Activated CD4-positive, alpha-beta T cell treated with anti-CD3 and anti-CD28 coated beads, Interleukin-2, amount 10 ng/mL, durations not matched to agents 7 days and 5 days (primary cell): ENCODE results near the gene TCHP. TPM values are rescaled to one million over a fixed set of nuclear protein-coding genes. Genes with fewer than 3 reads are reported as not detected.

Experiments
- CTCF ChIA-PET: fragments of 350-600 bp; sonication (Branson Sonifier 250); formaldehyde crosslinking; loops from one replicate; lab custom pipeline; 2021; ENCODE audit warnings: antibody characterized with exemption; lab: Charles Lee
- POLR2A ChIA-PET: fragments of 350-600 bp; sonication (Branson Sonifier 250); formaldehyde crosslinking; loops from one replicate; lab custom pipeline; 2021; ENCODE audit warnings: antibody characterized with exemption; lab: Charles Lee
- DNase-seq: peaks from one replicate; pipeline ENCODE4 v3.0.0-alpha.2; 2020
- H3K27ac Mint-ChIP-seq: one replicate; pipeline ENCODE4 v1.8.0; 2021; ENCODE audit warnings: mild to moderate bottlenecking, moderate library complexity, mixed read lengths
- H3K27me3 Mint-ChIP-seq: one replicate; pipeline ENCODE4 v1.8.0; 2021; ENCODE audit warnings: mixed read lengths
- H3K36me3 Mint-ChIP-seq: one replicate; pipeline ENCODE4 v1.8.0; 2021; ENCODE audit warnings: low read depth, mixed read lengths
- H3K4me1 Mint-ChIP-seq: one replicate; pipeline ENCODE4 v1.8.0; 2021; ENCODE audit warnings: mixed read lengths
- H3K4me3 Mint-ChIP-seq: one replicate; pipeline ENCODE4 v1.8.0; 2021; ENCODE audit warnings: mild to moderate bottlenecking, moderate library complexity, mixed read lengths
- H3K9me3 Mint-ChIP-seq: one replicate; pipeline ENCODE4 v1.8.0; 2021; ENCODE audit warnings: mixed read lengths
- total RNA-seq, 2 experiments: library from RNA; stranded (reverse); gene quantifications; one replicate each; pipeline ENCODE4 v1.2.3, GENCODE V29; 2021

Gene TCHP
- total RNA-seq, 2 experiments from 2014 or later, result 27.9 to 36.0 TPM

DNA sequence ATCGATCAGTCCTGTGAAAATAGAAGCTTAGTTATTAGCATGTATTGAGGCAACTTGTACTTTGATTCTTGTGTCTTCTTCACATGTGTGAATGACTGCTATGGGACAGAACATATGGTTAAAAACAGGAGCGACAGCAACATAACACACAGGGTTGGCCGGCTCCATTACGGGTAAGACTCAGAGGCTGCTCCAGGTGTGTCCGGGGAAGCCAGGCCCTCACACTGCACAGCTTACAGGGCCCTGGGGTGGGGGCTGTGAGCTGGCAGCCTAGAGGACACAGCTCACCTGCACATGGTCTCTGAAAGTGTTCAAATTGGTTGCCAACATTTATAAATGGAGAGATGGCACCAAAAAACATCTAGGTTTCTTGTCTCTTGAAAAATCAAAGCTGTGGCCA lies 31.1 kb downstream of the TCHP start:
- DNase-seq, result no peak
- Mint-ChIP-seq H3K4me1 (no peaks in the 10 kb centered on the region), H3K27me3 (no peaks in the 10 kb centered on the region), H3K27ac (no peak overlapping the region), H3K4me3 (no peak overlapping the region), H3K36me3 (peaks cover 37% of the 10 kb centered on the region), H3K9me3 (no peaks in the 10 kb centered on the region)
- CTCF ChIA-PET, result interaction anchor here (0.6 to 1.6 kb wide), 4 partner anchors 28 to 437 kb away, joined by 4 to 5 read pairs (median 4); no protein-coding TSS in a partner anchor
- POLR2A ChIA-PET, result no interaction called here

DNA sequence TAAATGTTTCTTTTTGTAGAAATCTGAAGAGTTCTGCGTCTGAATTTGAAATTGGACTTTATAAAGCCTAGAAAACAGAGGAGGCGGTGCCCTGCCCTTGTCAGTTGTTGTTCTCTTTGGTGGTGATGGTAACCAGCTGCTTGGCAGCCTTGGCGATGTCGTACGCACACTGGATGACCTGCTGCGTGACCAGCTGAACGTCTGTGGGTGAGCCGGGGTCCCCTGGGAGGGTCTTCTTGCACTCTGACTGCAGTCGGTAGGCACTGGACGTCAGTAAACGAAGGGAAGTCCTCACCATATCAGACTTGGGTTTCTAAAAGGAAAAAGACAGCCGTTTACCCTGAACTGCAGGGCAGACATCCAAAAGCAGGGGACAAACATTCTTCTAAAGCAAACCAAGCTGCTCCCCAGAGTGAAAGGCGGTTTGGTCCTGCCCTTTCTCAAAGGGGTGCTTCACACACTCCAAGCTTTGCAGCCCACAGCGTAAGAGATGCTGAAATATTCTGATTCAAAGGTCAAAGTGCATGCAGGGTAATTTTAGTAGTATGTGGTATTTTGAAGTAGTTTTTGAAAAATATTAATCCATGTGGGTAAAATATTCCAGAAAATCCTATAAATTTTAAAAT lies 32.9 kb downstream of the TCHP start:
- Mint-ChIP-seq H3K36me3 (peaks cover 41% of the 10 kb centered on the region), H3K27ac (no peak overlapping the region), H3K4me1 (no peaks in the 10 kb centered on the region), H3K4me3 (no peak overlapping the region), H3K27me3 (no peaks in the 10 kb centered on the region), H3K9me3 (no peaks in the 10 kb centered on the region)
- POLR2A ChIA-PET, result no interaction called here
- no peak for DNase-seq
- CTCF ChIA-PET, result no interaction called here

DNA sequence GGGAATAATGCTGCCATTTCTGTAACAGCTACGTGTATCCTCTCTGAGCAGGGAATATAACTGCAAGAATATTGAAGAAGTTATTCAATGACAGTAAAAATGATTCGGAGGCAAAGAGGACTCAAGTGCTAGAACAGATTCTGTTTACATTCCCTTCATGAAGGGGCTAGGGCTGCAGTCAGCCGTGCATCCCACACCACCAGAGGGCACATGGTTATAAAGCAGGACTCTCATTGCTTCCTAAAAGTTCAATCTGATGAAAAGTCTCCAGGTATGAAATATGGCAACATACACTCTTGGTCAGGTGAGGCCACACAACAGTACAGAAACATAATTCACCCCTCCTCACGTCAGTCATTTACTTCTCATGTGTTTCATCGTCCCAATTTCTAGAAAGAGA lies 34.0 kb downstream of the TCHP start:
- H3K27ac Mint-ChIP-seq, result no peak overlapping the region
- H3K4me3 Mint-ChIP-seq, result no peak overlapping the region
- no peaks in the 10 kb centered on the region for H3K27me3 Mint-ChIP-seq
- no peak for DNase-seq
- no peaks in the 10 kb centered on the region for H3K9me3 Mint-ChIP-seq
- ChIA-PET CTCF (no interaction called here), POLR2A (no interaction called here)
- H3K36me3 Mint-ChIP-seq, result peaks cover 48% of the 10 kb centered on the region
- no peaks in the 10 kb centered on the region for H3K4me1 Mint-ChIP-seq

DNA sequence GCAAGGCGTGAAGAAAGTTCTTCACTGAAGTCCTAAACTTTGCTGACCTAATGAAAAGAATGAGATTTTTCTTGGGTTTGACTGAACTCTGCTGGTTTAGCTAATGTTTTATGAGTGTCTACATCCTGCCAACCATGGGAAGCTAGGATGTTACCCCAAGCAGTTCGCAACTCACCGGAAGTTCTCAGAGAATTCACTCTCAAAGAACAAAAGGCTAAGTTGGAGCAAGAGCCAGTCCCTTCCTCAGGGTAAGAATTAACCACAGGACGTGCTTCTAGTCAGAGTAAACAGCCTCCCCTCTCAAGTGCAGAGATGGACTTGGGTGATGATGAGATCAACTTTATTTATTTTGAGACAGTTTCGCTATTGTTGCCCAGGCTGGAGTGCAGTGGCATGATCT lies 37.3 kb downstream of the TCHP start:
- H3K36me3 Mint-ChIP-seq, result peaks cover 44% of the 10 kb centered on the region
- H3K27ac Mint-ChIP-seq, result no peak overlapping the region
- no peaks in the 10 kb centered on the region for H3K9me3 Mint-ChIP-seq
- no peaks in the 10 kb centered on the region for H3K4me1 Mint-ChIP-seq
- ChIA-PET POLR2A (no interaction called here), CTCF (interaction anchor here (1.9 kb wide), 1 partner anchor 10 kb away, joined by 8 read pairs; no protein-coding TSS in a partner anchor)
- no peak for DNase-seq
- no peak overlapping the region for H3K4me3 Mint-ChIP-seq
- no peaks in the 10 kb centered on the region for H3K27me3 Mint-ChIP-seq

DNA sequence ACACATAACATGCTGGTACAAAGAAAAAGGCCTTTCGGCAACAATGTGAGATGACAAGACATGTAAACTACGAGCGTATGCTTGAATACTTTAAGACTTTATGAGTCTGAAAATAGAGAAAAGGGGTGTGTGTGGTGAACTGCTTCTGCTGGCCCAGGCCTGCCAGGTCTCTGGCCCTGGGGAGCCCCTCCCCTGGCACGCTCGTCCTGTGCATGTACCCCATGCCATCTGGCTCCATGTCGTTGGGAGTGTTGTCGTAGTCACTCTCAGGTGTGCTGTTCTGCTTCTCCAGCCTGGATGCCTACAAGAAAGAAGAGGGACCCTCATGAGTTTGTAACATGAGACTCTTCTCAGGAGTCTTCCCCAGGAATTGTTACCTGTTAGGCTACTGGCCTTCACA lies 38.9 kb downstream of the TCHP start:
- Mint-ChIP-seq H3K27me3 (no peaks in the 10 kb centered on the region), H3K4me3 (no peak overlapping the region), H3K27ac (no peak overlapping the region), H3K36me3 (peaks cover 38% of the 10 kb centered on the region), H3K4me1 (no peaks in the 10 kb centered on the region), H3K9me3 (no peaks in the 10 kb centered on the region)
- CTCF ChIA-PET, result no interaction called here
- POLR2A ChIA-PET, result no interaction called here
- DNase-seq, result no peak

DNA sequence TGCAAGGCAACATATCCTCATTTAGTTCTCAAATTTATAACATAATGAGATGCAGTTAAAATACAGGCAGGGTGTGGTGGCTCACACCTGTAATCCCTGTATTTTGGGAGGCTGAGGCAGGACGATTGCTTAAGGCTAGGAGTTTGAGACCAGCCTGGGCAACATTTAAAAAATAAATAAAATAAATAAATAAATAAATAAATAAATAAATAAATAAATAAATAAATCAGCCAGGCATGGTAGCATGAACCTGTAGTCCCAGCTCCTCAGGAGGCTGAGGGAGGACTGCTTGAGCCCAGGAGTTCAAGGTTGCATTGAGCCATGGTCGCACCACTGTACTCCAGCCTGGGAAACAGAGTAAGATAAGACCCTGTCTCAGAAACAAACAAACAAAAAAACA lies 39.4 kb downstream of the TCHP start:
- no peaks in the 10 kb centered on the region for H3K9me3 Mint-ChIP-seq
- POLR2A ChIA-PET, result no interaction called here
- H3K36me3 Mint-ChIP-seq, result peaks cover 34% of the 10 kb centered on the region
- DNase-seq, result no peak
- CTCF ChIA-PET, result no interaction called here
- no peak overlapping the region for H3K4me3 Mint-ChIP-seq
- no peaks in the 10 kb centered on the region for H3K27me3 Mint-ChIP-seq
- H3K27ac Mint-ChIP-seq, result no peak overlapping the region
- no peaks in the 10 kb centered on the region for H3K4me1 Mint-ChIP-seq

DNA sequence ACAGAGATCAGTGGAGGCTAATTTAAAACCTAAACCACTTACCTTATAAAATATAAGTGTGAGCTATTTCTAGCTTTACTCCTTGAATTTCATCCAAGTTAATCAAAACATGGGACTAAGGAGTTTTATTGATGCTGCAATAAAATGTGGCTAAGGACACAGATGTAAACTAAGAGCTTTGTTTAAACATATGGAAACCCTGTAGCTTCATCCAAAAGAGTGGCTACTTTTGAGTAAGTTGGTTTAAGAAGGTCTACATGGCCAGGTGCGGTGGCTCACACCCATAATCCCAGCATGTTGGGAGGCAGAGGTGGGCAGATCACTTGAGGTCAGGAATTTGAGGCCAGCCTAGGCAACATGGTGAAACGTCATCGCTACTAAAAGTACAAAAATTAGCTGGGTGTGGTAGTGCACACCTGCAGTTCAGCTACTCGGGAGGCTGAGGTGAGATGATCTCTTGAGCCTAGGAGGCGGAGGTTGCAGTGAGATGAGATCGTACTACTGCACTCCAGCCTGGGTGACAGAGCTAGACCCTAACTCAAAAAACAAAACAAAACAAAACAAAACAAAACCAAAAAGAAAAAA lies 40.4 kb downstream of the TCHP start:
- no peaks in the 10 kb centered on the region for H3K27me3 Mint-ChIP-seq
- no peaks in the 10 kb centered on the region for H3K9me3 Mint-ChIP-seq
- no peak overlapping the region for H3K27ac Mint-ChIP-seq
- H3K4me1 Mint-ChIP-seq, result no peaks in the 10 kb centered on the region
- H3K36me3 Mint-ChIP-seq, result peaks cover 39% of the 10 kb centered on the region
- no peak overlapping the region for H3K4me3 Mint-ChIP-seq
- no peak for DNase-seq
- POLR2A ChIA-PET, result no interaction called here
- CTCF ChIA-PET, result interaction anchor here (1.2 kb wide), 3 partner anchors 13 to 95 kb away, joined by 3 to 6 read pairs (median 3); no protein-coding TSS in a partner anchor

DNA sequence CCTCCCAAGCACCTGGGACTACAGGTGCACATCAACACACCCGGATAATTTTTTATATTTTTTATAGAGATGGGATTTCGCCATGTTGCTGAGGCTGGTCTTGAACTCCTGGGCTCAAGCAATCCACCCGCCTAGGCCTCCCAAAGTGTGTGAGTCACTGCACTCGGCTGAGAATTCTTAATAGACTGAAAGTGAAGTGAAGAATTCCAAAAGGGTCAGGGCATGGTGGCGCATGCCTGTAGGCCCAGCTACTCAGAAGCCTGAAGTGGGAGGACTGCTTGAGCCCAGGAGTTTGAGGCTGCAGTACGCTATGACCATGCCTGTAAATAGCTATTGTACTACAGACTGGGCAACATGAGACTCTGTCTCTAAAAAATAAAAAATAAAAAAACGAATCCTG lies 43.7 kb downstream of the TCHP start:
- Mint-ChIP-seq H3K9me3 (no peaks in the 10 kb centered on the region), H3K27ac (no peak overlapping the region), H3K4me3 (no peak overlapping the region), H3K4me1 (peaks cover 24% of the 10 kb centered on the region), H3K27me3 (no peaks in the 10 kb centered on the region), H3K36me3 (peaks cover 42% of the 10 kb centered on the region)
- ChIA-PET CTCF (interaction anchor here (1.2 kb wide), 1 partner anchor 17 kb away, joined by 3 read pairs; no protein-coding TSS in a partner anchor), POLR2A (no interaction called here)
- no peak for DNase-seq

DNA sequence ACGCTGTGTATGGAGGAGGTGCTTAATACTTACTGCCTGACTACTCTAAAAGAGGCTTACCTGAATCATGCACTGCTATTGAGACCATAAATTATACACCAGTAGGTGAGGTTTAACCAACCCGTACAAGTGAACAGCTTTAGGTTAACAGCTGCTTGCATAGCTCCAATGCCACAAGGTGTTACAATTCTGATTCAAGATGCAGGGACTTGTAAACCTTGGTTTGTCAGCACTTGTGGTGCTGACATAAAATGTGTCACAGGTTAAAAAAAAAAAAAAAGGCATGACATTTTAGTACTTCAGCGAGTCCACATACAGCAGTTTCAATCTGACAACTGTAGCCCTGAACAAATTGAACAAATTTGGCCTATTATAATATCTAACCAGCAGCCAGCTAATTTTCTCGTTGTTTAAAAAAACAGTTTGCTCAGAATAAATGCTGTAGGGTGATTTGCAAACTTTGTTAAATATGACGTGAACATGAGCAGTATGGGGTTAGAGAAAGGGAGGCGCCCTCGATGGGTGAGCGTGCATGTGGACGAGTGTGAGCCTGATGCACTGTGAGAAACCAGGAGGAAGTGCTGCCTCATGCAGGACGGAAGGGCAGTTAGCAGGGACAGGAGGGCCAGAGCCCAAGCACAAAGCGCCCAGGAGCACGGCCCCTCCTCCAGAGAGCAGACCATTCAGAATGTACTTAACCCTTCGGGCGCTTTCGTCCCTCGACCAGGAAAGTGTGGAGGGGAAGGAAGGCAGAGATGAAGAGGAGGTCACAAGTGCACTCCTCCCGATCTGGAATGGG lies 44.7 kb downstream of the TCHP start:
- no peak for DNase-seq
- H3K27me3 Mint-ChIP-seq, result no peaks in the 10 kb centered on the region
- ChIA-PET CTCF (interaction anchor here (1.2 kb wide), 1 partner anchor 16 kb away, joined by 3 read pairs; no protein-coding TSS in a partner anchor), POLR2A (interaction anchor here (0.7 kb wide), 1 partner anchor 76 kb away, joined by 3 read pairs; no protein-coding TSS in a partner anchor)
- no peak overlapping the region for H3K4me3 Mint-ChIP-seq
- peaks cover 43% of the 10 kb centered on the region for H3K36me3 Mint-ChIP-seq
- no peaks in the 10 kb centered on the region for H3K9me3 Mint-ChIP-seq
- H3K27ac Mint-ChIP-seq, result no peak overlapping the region
- H3K4me1 Mint-ChIP-seq, result peaks cover 24% of the 10 kb centered on the region

DNA sequence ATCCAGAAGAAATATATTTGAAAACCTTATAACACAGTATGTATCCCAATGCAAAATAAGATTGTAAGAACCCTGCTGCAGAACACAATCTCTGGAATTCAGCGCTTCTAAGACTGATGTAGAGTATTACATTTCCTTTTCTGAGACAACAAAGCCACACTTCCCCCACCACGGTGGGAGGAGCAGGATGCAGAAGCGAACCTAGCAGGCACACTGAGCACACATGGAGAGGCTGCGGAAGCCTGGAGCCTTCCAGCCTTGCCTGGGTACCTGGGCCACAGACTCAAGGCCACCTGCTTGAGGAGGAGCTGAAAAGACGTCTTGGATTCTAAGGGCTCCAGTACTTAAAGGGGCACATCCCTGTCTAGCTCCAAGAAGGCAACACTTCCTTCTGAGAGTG lies 46.4 kb downstream of the TCHP start:
- peak overlapping the region; percentile 68 for H3K27ac Mint-ChIP-seq
- peaks cover 54% of the 10 kb centered on the region for H3K36me3 Mint-ChIP-seq
- no peaks in the 10 kb centered on the region for H3K27me3 Mint-ChIP-seq
- no peaks in the 10 kb centered on the region for H3K9me3 Mint-ChIP-seq
- peaks cover 28% of the 10 kb centered on the region for H3K4me1 Mint-ChIP-seq
- H3K4me3 Mint-ChIP-seq, result no peak overlapping the region
- POLR2A ChIA-PET, result no interaction called here
- CTCF ChIA-PET, result interaction anchor here (0.6 kb wide), 1 partner anchor 153 kb away, joined by 3 read pairs; no protein-coding TSS in a partner anchor
- DNase-seq, result no peak

DNA sequence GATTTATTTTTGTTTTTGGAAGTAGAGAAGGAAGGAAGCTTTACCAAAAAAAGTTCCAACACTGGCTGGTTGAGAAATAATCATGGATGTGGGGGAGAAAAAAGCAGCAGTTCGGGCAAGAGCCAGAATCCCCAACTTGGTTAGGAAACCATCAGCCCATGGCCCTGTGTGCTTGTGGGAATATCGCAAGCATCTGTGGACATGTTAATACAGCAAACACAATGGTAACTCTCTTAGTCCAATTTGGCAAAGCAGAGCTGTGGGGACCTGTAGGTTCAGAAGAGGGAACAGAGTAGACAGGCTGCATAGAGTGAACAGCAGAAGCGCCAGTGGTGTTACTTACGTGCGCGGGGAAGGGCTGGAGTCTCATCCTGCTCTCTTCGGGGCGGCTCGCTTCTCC lies 46.8 kb downstream of the TCHP start:
- H3K9me3 Mint-ChIP-seq, result no peaks in the 10 kb centered on the region
- peaks cover 30% of the 10 kb centered on the region for H3K4me1 Mint-ChIP-seq
- H3K27ac Mint-ChIP-seq, result peak overlapping the region; percentile 68
- CTCF ChIA-PET, result interaction anchor here (0.6 kb wide), 1 partner anchor 153 kb away, joined by 3 read pairs; no protein-coding TSS in a partner anchor
- DNase-seq, result no peak
- H3K36me3 Mint-ChIP-seq, result peaks cover 58% of the 10 kb centered on the region
- no peak overlapping the region for H3K4me3 Mint-ChIP-seq
- H3K27me3 Mint-ChIP-seq, result no peaks in the 10 kb centered on the region
- POLR2A ChIA-PET, result no interaction called here

DNA sequence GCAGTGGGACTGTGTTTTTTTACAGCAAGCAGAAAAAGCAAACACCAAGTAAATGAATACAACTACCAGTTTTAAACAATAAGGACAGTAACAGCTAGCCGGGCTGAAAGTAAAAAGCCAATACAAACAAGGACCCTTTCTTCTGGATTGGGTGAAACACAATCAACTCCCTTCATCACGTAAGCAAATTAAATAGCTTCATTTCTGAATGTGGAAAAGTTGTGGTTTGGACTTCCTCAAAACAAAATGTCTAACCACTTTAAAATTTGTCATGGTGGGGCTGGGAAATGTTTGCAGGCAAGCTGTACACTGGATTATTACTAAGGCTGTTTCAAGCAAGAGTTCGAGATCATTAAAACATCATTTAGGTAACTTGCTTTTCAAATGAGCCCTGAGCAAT lies 47.4 kb downstream of the TCHP start:
- ChIA-PET POLR2A (no interaction called here), CTCF (interaction anchor here (1.3 kb wide), 1 partner anchor 22 kb away, joined by 3 read pairs; no protein-coding TSS in a partner anchor)
- Mint-ChIP-seq H3K4me1 (peaks cover 33% of the 10 kb centered on the region), H3K9me3 (no peaks in the 10 kb centered on the region), H3K36me3 (peaks cover 63% of the 10 kb centered on the region), H3K27ac (peak overlapping the region; percentile 68), H3K4me3 (no peak overlapping the region), H3K27me3 (no peaks in the 10 kb centered on the region)
- DNase-seq, result no peak

DNA sequence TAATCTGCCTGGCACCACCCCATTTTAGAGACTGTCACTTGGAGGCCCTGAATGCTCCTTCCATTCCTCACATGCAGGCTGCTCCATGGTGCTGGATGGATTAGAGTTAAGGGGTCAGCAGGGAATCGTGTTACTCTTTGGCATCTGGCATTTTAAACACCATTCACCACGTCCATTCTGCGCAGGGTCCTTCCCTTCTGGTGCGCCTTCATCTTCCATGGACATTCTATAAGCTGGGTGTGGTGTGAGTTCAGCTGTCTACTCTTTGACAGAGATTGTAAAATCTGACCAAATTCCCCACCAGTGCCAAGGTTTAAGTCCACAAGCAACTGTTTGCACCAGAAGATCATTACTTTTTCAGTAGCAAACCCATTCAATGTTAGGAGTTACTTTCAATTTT lies 48.3 kb downstream of the TCHP start:
- no peaks in the 10 kb centered on the region for H3K27me3 Mint-ChIP-seq
- no peaks in the 10 kb centered on the region for H3K9me3 Mint-ChIP-seq
- ChIA-PET CTCF (interaction anchor here (1.3 kb wide), 1 partner anchor 21 kb away, joined by 3 read pairs; no protein-coding TSS in a partner anchor), POLR2A (no interaction called here)
- H3K4me3 Mint-ChIP-seq, result no peak overlapping the region
- H3K27ac Mint-ChIP-seq, result no peak overlapping the region
- H3K36me3 Mint-ChIP-seq, result peaks cover 66% of the 10 kb centered on the region
- H3K4me1 Mint-ChIP-seq, result peaks cover 39% of the 10 kb centered on the region
- DNase-seq, result no peak
